ENCODE results near the gene CHMP6. TPM values are rescaled to one million over a fixed set of nuclear protein-coding genes. Genes with fewer than 3 reads are reported as not detected.
A peak's percentile ranks its signal among the peaks of the same experiment; 100 is the strongest.

Gene CHMP6
- total and polyA plus RNA-seq, 9 of the 15 experiments (the other 6 are each of a cell fraction or from before 2014, with no cell fraction given): 0.25 to 30.4 (median 13.4) TPM

GRCh38 chr17:81035521-81036196, 44.0 kb downstream of the CHMP6 start (continued):
- TF ChIP-seq RFX5 (IDR thresholded peaks at IDR 0.05; ENCODE audit: low read depth, low read length): no peak
- TF ChIP-seq ZNF778 (CRISPR knock-in tag; IDR thresholded peaks at IDR 0.05): no peak
- TF ChIP-seq CCNT2 (IDR thresholded peaks at IDR 0.05; ENCODE audit: borderline replicate concordance, extremely low read depth, insufficient read length, low read depth, low read length): peak; percentile 2
- TF ChIP-seq SRSF7 (optimal IDR thresholded peaks at IDR 0.05; ENCODE audit: low read depth, low read length): no peak
- no peak for TF ChIP-seq KDM1A (IDR thresholded peaks at IDR 0.05)
- TF ChIP-seq UBTF (IDR thresholded peaks at IDR 0.05; ENCODE audit: borderline replicate concordance in 1 of 2, low read depth in 2 of 2, low read length in 2 of 2): peak in 1 of 2 experiments; percentile 27; a peak in 1 of 4 replicates
- peak; percentile 84 for TF ChIP-seq HMBOX1 (IDR thresholded peaks at IDR 0.05)
- TF ChIP-seq EGR1 (conservative IDR thresholded peaks at IDR 0.05): peak; percentile 36
- no peak for TF ChIP-seq NCOA1 (IDR thresholded peaks at IDR 0.05; ENCODE audit: low read depth)
- TF ChIP-seq ZNF175 (CRISPR knock-in tag; IDR thresholded peaks at IDR 0.05; ENCODE audit: low read depth): 0 out of 2 replicates have a peak, but pooled peaks have one; percentile 25
- TF ChIP-seq PKNOX1 (IDR thresholded peaks at IDR 0.05): peak; percentile 35; the same call in 1 of the 2 replicates
- TF ChIP-seq, protein P1, sequence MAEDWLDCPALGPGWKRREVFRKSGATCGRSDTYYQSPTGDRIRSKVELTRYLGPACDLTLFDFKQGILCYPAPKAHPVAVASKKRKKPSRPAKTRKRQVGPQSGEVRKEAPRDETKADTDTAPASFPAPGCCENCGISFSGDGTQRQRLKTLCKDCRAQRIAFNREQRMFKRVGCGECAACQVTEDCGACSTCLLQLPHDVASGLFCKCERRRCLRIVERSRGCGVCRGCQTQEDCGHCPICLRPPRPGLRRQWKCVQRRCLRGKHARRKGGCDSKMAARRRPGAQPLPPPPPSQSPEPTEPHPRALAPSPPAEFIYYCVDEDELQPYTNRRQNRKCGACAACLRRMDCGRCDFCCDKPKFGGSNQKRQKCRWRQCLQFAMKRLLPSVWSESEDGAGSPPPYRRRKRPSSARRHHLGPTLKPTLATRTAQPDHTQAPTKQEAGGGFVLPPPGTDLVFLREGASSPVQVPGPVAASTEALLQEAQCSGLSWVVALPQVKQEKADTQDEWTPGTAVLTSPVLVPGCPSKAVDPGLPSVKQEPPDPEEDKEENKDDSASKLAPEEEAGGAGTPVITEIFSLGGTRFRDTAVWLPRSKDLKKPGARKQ (CRISPR knock-in tag; IDR thresholded peaks at IDR 0.05): no peak
- peak; percentile 53 for TF ChIP-seq CREM (IDR thresholded peaks at IDR 0.05; ENCODE audit: low read depth)
- peak; percentile 81; the same call in 1 of the 2 replicates for TF ChIP-seq ZNF263 (CRISPR knock-in tag; IDR thresholded peaks at IDR 0.05; ENCODE audit: borderline replicate concordance)
- TF ChIP-seq MEIS2 (IDR thresholded peaks at IDR 0.05; ENCODE audit: partially characterized antibody): peak; percentile 69
- TF ChIP-seq, protein P2, sequence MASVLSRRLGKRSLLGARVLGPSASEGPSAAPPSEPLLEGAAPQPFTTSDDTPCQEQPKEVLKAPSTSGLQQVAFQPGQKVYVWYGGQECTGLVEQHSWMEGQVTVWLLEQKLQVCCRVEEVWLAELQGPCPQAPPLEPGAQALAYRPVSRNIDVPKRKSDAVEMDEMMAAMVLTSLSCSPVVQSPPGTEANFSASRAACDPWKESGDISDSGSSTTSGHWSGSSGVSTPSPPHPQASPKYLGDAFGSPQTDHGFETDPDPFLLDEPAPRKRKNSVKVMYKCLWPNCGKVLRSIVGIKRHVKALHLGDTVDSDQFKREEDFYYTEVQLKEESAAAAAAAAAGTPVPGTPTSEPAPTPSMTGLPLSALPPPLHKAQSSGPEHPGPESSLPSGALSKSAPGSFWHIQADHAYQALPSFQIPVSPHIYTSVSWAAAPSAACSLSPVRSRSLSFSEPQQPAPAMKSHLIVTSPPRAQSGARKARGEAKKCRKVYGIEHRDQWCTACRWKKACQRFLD (CRISPR knock-in tag; IDR thresholded peaks at IDR 0.05): peak; percentile 85
- TF ChIP-seq GABPB2 (CRISPR knock-in tag; conservative IDR thresholded peaks at IDR 0.05): no peak
- no peak for TF ChIP-seq CHD1 (IDR thresholded peaks at IDR 0.05; ENCODE audit: low read length)
